ENCODE data around the gene FGF7.

DNA sequence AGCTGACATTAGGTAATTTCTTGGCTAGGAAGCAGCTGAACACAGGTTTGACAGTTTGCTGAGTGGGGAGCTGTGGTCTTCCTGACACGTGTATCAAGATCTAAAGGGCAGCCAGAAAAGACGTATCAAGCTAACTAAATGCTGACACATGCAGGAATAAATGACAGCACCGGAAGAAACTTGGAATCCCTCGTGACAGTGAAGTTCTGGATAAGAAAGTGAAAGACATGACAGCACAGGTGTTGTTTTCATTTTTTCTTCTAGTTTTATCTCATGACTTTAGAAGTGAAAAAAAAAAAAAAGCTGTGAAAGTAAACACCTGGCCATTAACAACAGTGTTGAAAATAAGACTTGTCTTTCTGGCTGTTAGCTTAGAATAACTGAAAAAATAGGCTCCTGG lies 48.7 kb downstream of the FGF7 start:
- TF ChIP-seq CTCF (IDR thresholded peaks at IDR 0.05 in 2 of 3, conservative IDR thresholded peaks at IDR 0.05 in 1 of 3; ENCODE audit: control insufficient read depth in 2 of 3, extremely low read depth in 1 of 3, insufficient read depth in 1 of 3, low read depth in 3 of 3, low read length in 3 of 3) (no peak), MYC (IDR thresholded peaks at IDR 0.05; ENCODE audit: insufficient read depth, insufficient read length, insufficient replicate concordance, low read length, severe bottlenecking) (no peak), SIX5 (IDR thresholded peaks at IDR 0.05; ENCODE audit: low read depth, low read length, severe bottlenecking) (no peak), SIN3A (IDR thresholded peaks at IDR 0.05; ENCODE audit: low read depth, low read length) (no peak), RAD21 (IDR thresholded peaks at IDR 0.05; ENCODE audit: insufficient read depth, low read depth, low read length) (no peak), EZH2 (IDR thresholded peaks at IDR 0.05; ENCODE audit: borderline replicate concordance, control insufficient read depth, low read depth, low read length) (no peak), MXI1 (IDR thresholded peaks at IDR 0.05; ENCODE audit: low read depth, low read length) (peak; percentile 26; the same call in 1 of the 2 replicates), IRF3 (IDR thresholded peaks at IDR 0.05) (no peak), JUND (IDR thresholded peaks at IDR 0.05; ENCODE audit: low read depth, low read length) (no peak), SMARCA5 (IDR thresholded peaks at IDR 0.05) (no peak), ZNF274 (IDR thresholded peaks at IDR 0.05; ENCODE audit: insufficient read depth, insufficient read length) (no peak), TAF1 (IDR thresholded peaks at IDR 0.05; ENCODE audit: borderline replicate concordance, low read depth, low read length) (no peak)
- TF ChIP-seq, protein P1, sequence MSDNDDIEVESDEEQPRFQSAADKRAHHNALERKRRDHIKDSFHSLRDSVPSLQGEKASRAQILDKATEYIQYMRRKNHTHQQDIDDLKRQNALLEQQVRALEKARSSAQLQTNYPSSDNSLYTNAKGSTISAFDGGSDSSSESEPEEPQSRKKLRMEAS (IDR thresholded peaks at IDR 0.05; ENCODE audit: low read depth, low read length), result peak; percentile 30; the same call in 1 of the 2 replicates
- TF ChIP-seq, protein P2, sequence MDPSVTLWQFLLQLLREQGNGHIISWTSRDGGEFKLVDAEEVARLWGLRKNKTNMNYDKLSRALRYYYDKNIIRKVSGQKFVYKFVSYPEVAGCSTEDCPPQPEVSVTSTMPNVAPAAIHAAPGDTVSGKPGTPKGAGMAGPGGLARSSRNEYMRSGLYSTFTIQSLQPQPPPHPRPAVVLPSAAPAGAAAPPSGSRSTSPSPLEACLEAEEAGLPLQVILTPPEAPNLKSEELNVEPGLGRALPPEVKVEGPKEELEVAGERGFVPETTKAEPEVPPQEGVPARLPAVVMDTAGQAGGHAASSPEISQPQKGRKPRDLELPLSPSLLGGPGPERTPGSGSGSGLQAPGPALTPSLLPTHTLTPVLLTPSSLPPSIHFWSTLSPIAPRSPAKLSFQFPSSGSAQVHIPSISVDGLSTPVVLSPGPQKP (IDR thresholded peaks at IDR 0.05; ENCODE audit: low read depth, low read length), result no peak
